Retina (tissue), 1 donor: ENCODE measurements around the gene AKAP13.
"Not testable (repeated sequence)": the region's sequence is repeated elsewhere in the genome, so short reads cannot be mapped to it uniquely, and the experiment has no call there.

ENCODE experiments used
- DNase-seq: peaks from one replicate; pipeline ENCODE4 v3.0.0-alpha.2; 2016

AKAP13 gene

GRCh38 chr15:85452436-85452835 is 72.0 kb downstream of the AKAP13 start:
- DNase-seq: no peak

GRCh38 chr15:85453144-85453872 is 72.9 kb downstream of the AKAP13 start:
- DNase-seq: no peak

- no peak for DNase-seq
Measured at GRCh38 chr15:85454403-85454802, 74.0 kb downstream of the AKAP13 start.

- no peak for DNase-seq
Measured at GRCh38 chr15:85455891-85456290, 75.5 kb downstream of the AKAP13 start.

DNA sequence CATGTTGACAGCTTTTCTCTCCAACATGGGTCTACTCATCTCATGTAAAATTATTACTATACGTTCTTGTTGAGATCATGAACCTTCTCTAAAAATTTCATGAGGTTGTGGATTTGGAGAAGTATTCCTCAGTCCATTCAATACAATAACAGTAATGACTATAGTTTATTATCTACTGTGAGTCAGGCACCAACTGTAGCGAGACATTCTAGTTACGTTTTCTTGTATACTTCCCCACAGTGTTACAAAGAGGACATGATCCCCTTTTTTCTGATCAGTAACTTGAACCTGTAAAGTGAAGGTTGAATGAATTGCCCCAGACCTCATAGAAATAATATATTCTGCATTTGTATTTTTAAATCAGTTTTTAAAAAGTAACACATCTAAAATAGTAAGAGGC is 76.4 kb downstream of the AKAP13 start:
- no peak for DNase-seq

DNA sequence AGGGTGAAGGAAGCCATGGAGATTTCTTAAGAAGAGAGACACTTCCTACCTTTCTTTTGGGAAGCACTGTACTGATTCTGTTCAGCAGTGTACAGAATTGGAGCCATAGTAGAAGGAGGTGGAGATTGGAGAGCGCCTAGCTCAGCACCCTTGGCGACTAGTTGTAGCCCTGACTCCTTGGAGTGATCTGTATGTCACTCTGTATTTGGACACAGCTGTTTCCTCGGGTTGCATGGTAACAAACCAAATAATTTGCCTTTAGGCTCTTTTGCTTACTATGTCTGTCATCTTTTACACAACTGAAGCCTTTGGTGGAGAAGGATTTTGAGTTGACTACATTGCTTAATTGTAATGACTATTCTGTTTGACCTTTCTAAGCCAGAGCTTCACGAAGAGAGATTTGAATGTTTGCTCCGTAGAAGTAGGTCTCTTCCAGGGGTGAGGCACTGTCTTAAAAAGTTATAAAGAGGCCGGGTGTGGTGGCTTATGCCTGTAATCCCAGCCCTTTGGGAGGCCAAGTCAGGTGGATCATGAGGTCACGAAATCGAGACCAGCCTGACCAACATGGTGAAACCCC is 77.1 kb downstream of the AKAP13 start:
- DNase-seq: no peak

DNA sequence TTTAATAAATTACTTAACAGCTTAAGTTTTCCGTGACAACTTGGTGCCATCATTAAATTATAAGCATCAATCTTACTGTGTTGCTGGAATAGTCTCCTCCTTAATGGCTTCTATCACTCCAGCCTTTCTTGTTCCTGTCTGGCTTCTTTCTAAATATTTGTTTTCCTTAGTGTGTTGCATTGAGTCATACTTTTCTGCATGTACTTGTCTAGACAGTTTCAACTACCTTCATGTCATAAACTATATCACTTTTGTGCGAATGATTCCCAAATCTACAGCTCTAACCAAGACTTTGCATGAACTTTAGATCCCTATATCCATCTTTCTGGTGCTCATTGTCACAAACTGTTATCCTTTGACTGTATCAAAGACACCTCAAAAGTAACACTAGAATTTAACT is 78.4 kb downstream of the AKAP13 start:
- no peak for DNase-seq

DNA sequence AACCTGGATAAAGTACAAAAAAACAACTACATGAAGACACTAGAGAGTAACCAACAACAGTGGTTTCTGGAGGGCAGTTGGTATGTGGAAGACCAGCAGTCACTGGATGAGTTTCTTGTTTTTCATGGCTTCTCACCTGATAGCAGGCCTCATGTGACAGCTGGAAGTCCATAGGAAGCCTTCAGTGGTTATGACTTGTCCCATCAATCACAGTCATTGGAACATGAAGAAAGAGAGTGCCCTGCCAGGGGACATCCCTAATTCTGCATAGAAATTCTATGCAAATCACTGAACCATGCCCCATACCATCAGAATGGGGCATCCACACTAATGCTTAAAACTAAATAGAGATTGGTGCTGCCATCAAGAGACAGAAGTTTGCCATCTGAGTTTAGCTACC is 81.6 kb downstream of the AKAP13 start:
- no peak for DNase-seq

DNA sequence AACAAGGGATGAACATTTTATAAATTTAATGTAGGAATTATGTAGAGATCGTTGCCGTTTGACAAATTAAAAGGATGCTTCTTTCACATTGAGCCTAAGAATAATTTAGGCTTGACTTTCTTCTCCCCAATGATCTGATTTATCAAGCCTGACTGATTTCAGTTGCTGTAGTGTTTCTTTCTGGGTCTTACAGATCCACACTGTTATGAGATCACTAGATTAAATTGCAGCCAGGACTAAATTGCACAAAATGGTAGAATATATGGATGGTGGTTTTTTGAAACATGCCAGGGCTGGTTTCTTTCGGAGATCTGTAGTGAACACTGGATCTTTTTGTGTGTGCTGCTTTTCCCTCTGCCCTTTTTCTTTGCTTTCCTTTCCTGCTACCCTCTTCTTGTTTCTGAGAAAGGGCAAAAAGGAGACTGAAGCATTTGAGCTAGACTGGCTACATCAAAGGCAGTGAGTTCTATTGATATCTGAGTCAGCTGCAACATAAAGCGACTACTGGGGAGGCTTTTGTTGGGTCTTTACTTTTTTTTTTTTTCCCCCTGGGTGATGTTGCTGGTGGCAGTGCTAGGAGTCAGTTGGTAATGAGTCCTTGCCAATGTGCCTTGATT is 83.0 kb downstream of the AKAP13 start:
- DNase-seq: peak; percentile 43

GRCh38 chr15:85463976-85464375 is 83.6 kb downstream of the AKAP13 start:
- no peak for DNase-seq

- DNase-seq: no peak
Measured at GRCh38 chr15:85464471-85464870, 84.1 kb downstream of the AKAP13 start.

DNA sequence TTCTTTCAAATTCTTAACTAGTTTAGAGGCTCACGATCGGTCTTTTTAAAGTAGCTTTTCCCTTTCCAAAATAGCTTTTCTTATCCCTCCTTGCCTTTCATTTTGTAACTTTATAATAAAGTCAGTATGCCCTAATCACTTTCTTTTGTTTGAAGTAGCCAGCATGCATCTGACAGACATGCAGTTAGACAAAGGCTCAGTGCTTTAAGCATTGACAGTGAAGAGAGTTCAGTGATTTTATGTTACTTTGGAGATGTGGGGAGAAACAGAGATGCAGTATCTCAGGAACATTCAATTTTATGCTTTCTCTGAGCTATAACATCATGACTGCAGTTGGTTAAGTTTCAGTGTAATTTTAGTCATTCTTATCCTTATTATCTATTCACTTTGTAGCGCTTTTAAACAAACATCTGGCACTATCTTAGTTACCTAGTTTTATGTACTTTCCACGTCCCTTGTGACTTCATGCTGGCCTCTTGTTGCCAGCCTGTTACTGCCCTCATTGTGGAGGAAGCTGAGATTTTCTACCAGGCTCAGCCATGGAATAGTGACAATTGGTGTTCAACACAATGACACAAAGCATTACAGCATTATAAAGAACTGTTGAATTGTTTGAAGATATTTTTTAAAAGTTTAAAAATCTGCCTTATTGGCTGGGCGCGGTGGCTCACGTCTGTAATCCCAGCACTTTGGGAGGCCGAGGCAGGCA is 90.3 kb downstream of the AKAP13 start:
- DNase-seq: no peak

DNA sequence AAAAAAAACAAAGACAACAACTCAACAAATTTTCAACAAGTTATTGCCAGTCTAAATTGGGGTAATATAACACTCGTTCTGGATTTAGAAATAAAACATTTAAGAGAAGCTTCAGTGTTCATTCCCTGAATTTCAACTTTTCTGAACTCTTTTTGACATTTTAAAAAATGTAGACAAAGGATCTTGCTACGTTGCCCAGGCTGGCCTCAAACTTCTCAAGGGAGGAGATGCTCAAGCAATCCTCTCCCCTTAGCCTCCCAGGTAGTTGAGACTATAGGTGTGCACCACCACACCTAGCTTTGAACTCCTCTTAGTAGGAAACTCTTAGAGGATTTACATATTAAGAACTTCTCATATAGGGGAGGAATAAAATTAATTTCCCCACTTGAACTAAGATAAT is 91.9 kb downstream of the AKAP13 start:
- DNase-seq: no peak

DNA sequence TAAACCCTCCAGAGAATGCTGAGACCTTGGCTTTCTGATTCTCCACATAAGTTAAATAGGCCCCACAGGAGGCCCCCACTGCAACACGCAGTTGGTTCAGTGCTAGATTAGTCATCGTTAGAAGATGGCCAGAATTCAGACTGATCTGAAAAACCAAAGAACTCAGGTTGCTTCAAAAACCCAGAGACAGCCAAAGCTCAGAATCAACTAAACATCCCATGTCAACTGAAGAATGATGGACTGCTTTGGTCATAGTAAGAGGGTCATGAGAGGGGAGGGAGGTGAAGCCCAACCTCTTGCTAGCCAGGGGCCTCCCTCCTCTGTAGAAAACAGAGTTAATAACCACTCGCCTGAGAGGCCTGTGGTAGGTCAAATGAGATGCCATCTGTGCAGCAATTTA is 93.1 kb downstream of the AKAP13 start:
- DNase-seq: no peak

DNA sequence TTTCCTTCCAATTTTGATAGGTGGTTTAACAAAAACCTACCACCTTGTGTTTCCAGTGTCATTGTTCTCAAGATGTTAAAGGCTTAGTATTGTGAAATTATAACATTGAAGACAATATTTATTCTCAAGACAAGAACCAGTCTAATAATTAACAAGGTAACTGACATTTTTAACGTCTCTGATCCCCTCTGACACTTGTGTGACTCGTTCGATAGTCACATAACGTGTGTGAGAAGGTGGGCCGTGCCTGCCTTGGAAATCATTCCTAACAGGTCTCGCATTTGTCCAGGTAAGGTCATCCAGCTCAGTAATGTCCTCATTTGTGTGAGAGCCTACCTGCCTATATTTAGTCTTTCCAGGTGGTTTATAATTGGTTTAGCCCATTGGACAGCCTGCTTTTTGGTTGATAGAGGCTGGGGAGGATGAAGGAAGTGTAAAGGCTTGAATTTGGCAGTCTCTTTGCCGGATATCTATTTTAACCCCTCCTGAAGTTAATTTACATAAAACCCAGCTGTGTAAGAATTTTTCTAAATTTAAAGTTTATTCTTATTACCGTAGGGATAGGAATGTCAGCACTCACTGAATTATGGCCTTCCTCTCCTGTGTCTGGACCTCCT is 94.4 kb downstream of the AKAP13 start:
- no peak for DNase-seq

DNA sequence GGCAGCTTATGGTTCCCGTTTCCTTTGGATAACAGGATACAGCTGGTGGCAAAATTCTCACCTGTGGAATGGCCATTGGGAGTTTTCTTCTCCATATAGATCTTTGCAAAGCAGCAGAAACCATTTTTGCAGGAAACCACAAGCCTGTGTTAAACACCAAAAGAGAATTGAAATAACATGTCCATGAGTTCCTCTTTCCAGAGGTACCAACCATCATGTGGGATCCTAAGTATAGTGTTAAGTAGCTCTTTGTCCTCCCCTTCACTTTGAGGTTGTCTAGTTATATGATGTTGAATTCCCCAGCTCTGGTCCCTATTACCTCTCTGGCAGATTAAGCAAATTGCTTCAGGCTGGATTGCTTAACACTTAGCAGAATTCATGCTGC is 94.9 kb downstream of the AKAP13 start:
- DNase-seq: no peak

DNA sequence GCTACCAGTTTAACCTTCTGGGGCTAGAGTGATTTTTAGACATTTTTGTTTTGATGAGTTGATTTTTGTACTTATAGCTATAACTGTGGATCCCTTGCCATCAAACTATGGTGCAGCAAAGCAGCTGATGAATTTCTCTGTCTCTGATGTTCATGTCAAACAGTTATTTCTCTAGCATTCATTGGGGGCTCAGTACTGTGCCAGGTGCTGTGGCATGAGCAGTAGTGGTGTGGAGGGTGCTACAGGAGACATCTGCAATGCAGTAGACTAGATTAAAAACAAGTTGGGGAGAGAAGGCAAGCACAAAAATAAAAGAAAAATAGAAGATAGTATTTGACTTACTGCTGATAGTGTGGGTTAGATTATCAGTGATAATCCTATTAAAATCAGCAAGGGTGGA is 95.3 kb downstream of the AKAP13 start:
- no peak for DNase-seq

DNA sequence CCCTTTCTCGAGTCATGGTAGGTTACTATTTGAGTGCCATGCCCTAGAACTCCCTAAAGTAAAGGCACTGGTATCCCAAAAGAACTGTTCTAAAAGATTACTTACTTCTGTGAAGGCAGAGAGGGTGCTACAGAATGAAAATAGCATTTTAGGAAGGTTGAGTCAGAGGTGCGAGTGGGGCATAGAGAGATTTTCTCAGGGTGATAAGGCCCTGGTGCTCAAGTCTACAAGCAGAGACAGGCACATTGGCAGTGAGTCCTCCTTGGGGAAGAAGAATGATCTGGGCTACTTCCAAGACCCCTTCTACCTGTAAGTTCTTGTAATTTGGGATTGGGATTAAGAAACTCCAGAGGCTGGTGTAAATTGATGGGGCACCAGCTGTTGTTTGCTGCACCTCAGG is 96.7 kb downstream of the AKAP13 start:
- DNase-seq: no peak

GRCh38 chr15:85477730-85478129 is 97.3 kb downstream of the AKAP13 start:
- no peak for DNase-seq

- no peak for DNase-seq
Measured at GRCh38 chr15:85479071-85479647, 98.8 kb downstream of the AKAP13 start.

DNA sequence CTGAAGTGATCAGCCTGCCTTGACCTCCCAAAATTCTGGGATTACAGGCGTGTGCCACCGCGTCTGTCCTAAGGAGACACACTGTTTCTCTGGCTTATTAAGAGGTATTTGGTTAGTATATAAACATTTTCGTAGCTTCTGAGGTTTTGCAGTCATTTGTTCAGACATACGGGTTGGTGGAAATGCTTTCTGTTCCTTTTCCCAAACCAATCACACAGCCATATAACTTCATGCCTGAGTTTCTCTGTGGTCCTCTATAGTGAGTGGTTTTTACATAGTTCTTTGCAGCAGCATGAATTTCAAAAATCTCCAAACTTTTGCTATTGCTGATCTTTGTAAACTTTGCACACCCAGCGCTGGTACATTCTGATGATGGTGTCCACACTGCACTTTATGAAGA is 100.5 kb downstream of the AKAP13 start:
- no peak for DNase-seq

GRCh38 chr15:85481543-85481942 is 101.1 kb downstream of the AKAP13 start:
- not testable (repeated sequence) for DNase-seq

- DNase-seq: peak; percentile 71
Measured at GRCh38 chr15:85482894-85483293, 102.5 kb downstream of the AKAP13 start.
